Measurements from ENCODE around the gene FBXO24.
A peak's percentile ranks its signal among the peaks of the same experiment; 100 is the strongest.

The FBXO24 gene

GRCh38 chr7:100598425-100598824, 12.3 kb downstream of the FBXO24 start:
- DNase-seq: no peak

- DNase-seq: no peak
Observed at GRCh38 chr7:100599911-100600729, 14.0 kb downstream of the FBXO24 start.

- DNase-seq: no peak
Observed at GRCh38 chr7:100600730-100601038, 14.6 kb downstream of the FBXO24 start.

- DNase-seq: no peak
Observed at GRCh38 chr7:100602889-100603725, 17.0 kb downstream of the FBXO24 start.

- DNase-seq: no peak
Observed at GRCh38 chr7:100603726-100604027, 17.5 kb downstream of the FBXO24 start.

GRCh38 chr7:100604028-100604975, 18.2 kb downstream of the FBXO24 start:
- peak; percentile 71 for DNase-seq

GRCh38 chr7:100604976-100605911, 19.1 kb downstream of the FBXO24 start:
- DNase-seq: no peak

- DNase-seq: no peak
Observed at GRCh38 chr7:100606313-100606712, 20.2 kb downstream of the FBXO24 start.

- no peak for DNase-seq
Observed at GRCh38 chr7:100607111-100607510, 21.0 kb downstream of the FBXO24 start.

- DNase-seq: no peak
Observed at GRCh38 chr7:100609958-100610357, 23.8 kb downstream of the FBXO24 start.

- peak; percentile 98 for DNase-seq
Observed at GRCh38 chr7:100611983-100612729, 26.0 kb downstream of the FBXO24 start, which contains the start of gene MOSPD3. TSS of gene MOSPD3 (plus strand) at chr7:100612540. CDS start at chr7:100612792, 252 bp downstream.

GRCh38 chr7:100612730-100613390, 26.7 kb downstream of the FBXO24 start:
- no peak for DNase-seq

GRCh38 chr7:100613412-100614175, 27.5 kb downstream of the FBXO24 start:
- DNase-seq: no peak

- no peak for DNase-seq
Observed at GRCh38 chr7:100614308-100614861, 28.3 kb downstream of the FBXO24 start.

- DNase-seq: no peak
Observed at GRCh38 chr7:100620239-100620638, 34.1 kb downstream of the FBXO24 start.

GRCh38 chr7:100620804-100621203, 34.7 kb downstream of the FBXO24 start:
- DNase-seq: no peak

GRCh38 chr7:100621554-100621953, 35.4 kb downstream of the FBXO24 start:
- DNase-seq: no peak

GRCh38 chr7:100623951-100624824, 38.1 kb downstream of the FBXO24 start:
- no peak for DNase-seq

Measured in COR-L47 (cell line).